ENCODE data around the gene FGD2.

The FGD2 gene

DNA sequence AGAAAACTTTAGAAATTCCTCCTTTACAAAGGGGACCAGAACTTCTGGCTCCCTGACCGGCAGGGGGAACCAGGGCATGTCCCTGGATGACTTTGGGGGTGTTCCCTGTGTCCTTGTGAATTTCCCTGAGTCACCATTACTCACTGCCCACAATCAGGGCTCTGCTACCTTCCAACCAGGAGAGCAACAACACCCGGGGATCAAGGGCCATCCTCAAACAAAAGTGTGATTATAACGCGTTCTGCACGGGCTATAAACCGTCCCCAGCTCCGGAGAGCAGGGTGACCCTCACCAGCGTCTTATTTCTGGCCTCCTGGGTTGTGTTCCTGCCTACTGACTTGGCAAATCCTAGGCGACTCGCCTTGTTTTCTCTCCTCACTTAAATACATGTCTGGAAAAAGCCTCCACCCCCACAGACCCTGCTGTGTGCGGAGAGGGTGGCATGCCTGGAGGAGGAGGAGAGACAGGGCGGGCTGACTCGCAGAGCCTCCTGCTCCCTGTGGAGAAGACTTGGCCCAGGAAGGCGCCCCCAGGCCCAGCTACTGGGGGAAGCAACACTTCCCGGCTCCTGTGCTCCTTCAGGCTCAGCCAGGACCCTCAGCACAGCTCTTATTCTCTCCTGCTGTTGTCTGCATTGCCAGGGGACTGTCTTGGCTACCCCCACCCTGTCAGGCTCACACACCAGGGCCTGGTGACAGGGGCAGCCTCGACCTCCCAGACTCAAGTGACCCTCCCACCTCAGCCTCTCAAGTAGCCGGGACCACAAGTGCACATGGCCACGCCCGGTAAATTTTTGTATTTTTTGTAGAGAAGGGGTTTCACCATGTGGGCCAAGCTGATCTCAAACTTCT lies 54.1 kb downstream of the FGD2 start (continued):
- TF ChIP-seq ZNF510 (tag by site-specific recombination; IDR thresholded peaks at IDR 0.05; ENCODE audit: insufficient replicate concordance), result no peak
- TF ChIP-seq ZNF488 (tag by site-specific recombination; IDR thresholded peaks at IDR 0.05), result no peak
- TF ChIP-seq, protein P1, sequence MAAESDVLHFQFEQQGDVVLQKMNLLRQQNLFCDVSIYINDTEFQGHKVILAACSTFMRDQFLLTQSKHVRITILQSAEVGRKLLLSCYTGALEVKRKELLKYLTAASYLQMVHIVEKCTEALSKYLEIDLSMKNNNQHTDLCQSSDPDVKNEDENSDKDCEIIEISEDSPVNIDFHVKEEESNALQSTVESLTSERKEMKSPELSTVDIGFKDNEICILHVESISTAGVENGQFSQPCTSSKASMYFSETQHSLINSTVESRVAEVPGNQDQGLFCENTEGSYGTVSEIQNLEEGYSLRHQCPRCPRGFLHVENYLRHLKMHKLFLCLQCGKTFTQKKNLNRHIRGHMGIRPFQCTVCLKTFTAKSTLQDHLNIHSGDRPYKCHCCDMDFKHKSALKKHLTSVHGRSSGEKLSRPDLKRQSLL (tag by site-specific recombination; IDR thresholded peaks at IDR 0.05), result no peak
- no peak for TF ChIP-seq ZNF112 (tag by site-specific recombination; IDR thresholded peaks at IDR 0.05)
- TF ChIP-seq ZSCAN23 (tag by site-specific recombination; IDR thresholded peaks at IDR 0.05), result no peak
- TF ChIP-seq, protein P2, sequence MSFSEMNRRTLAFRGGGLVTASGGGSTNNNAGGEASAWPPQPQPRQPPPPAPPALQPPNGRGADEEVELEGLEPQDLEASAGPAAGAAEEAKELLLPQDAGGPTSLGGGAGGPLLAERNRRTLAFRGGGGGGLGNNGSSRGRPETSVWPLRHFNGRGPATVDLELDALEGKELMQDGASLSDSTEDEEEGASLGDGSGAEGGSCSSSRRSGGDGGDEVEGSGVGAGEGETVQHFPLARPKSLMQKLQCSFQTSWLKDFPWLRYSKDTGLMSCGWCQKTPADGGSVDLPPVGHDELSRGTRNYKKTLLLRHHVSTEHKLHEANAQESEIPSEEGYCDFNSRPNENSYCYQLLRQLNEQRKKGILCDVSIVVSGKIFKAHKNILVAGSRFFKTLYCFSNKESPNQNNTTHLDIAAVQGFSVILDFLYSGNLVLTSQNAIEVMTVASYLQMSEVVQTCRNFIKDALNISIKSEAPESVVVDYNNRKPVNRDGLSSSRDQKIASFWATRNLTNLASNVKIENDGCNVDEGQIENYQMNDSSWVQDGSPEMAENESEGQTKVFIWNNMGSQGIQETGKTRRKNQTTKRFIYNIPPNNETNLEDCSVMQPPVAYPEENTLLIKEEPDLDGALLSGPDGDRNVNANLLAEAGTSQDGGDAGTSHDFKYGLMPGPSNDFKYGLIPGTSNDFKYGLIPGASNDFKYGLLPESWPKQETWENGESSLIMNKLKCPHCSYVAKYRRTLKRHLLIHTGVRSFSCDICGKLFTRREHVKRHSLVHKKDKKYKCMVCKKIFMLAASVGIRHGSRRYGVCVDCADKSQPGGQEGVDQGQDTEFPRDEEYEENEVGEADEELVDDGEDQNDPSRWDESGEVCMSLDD (tag by site-specific recombination; IDR thresholded peaks at IDR 0.05), result no peak
- TF ChIP-seq ZNF174 (tag by site-specific recombination; IDR thresholded peaks at IDR 0.05), result no peak
- no peak for TF ChIP-seq ZNF610 (tag by site-specific recombination; IDR thresholded peaks at IDR 0.05; ENCODE audit: borderline replicate concordance)
- no peak for TF ChIP-seq ZNF221 (tag by site-specific recombination; IDR thresholded peaks at IDR 0.05; ENCODE audit: borderline replicate concordance)
- TF ChIP-seq ZNF785 (tag by site-specific recombination; IDR thresholded peaks at IDR 0.05), result no peak
- TF ChIP-seq ZFP3 (tag by site-specific recombination; IDR thresholded peaks at IDR 0.05; ENCODE audit: low read depth), result no peak
- TF ChIP-seq ZNF10 (tag by site-specific recombination; IDR thresholded peaks at IDR 0.05), result no peak
- TF ChIP-seq, protein P3, sequence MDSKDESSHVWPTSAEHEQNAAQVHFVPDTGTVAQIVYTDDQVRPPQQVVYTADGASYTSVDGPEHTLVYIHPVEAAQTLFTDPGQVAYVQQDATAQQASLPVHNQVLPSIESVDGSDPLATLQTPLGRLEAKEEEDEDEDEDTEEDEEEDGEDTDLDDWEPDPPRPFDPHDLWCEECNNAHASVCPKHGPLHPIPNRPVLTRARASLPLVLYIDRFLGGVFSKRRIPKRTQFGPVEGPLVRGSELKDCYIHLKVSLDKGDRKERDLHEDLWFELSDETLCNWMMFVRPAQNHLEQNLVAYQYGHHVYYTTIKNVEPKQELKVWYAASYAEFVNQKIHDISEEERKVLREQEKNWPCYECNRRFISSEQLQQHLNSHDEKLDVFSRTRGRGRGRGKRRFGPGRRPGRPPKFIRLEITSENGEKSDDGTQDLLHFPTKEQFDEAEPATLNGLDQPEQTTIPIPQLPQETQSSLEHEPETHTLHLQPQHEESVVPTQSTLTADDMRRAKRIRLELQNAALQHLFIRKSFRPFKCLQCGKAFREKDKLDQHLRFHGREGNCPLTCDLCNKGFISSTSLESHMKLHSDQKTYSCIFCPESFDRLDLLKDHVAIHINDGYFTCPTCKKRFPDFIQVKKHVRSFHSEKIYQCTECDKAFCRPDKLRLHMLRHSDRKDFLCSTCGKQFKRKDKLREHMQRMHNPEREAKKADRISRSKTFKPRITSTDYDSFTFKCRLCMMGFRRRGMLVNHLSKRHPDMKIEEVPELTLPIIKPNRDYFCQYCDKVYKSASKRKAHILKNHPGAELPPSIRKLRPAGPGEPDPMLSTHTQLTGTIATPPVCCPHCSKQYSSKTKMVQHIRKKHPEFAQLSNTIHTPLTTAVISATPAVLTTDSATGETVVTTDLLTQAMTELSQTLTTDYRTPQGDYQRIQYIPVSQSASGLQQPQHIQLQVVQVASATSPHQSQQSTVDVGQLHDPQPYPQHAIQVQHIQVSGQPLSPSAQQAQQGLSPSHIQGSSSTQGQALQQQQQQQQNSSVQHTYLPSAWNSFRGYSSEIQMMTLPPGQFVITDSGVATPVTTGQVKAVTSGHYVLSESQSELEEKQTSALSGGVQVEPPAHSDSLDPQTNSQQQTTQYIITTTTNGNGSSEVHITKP (tag by site-specific recombination; IDR thresholded peaks at IDR 0.05), result peak; percentile 71
- TF ChIP-seq BCL11A (tag by site-specific recombination; IDR thresholded peaks at IDR 0.05; ENCODE audit: low read depth), result no peak
- TF ChIP-seq, protein P4, sequence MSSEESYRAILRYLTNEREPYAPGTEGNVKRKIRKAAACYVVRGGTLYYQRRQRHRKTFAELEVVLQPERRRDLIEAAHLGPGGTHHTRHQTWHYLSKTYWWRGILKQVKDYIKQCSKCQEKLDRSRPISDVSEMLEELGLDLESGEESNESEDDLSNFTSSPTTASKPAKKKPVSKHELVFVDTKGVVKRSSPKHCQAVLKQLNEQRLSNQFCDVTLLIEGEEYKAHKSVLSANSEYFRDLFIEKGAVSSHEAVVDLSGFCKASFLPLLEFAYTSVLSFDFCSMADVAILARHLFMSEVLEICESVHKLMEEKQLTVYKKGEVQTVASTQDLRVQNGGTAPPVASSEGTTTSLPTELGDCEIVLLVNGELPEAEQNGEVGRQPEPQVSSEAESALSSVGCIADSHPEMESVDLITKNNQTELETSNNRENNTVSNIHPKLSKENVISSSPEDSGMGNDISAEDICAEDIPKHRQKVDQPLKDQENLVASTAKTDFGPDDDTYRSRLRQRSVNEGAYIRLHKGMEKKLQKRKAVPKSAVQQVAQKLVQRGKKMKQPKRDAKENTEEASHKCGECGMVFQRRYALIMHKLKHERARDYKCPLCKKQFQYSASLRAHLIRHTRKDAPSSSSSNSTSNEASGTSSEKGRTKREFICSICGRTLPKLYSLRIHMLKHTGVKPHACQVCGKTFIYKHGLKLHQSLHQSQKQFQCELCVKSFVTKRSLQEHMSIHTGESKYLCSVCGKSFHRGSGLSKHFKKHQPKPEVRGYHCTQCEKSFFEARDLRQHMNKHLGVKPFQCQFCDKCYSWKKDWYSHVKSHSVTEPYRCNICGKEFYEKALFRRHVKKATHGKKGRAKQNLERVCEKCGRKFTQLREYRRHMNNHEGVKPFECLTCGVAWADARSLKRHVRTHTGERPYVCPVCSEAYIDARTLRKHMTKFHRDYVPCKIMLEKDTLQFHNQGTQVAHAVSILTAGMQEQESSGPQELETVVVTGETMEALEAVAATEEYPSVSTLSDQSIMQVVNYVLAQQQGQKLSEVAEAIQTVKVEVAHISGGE (tag by site-specific recombination; conservative IDR thresholded peaks at IDR 0.05; ENCODE audit: low read depth), result no peak
- no peak for TF ChIP-seq ZNF843 (tag by site-specific recombination; IDR thresholded peaks at IDR 0.05)
- TF ChIP-seq, protein P5, sequence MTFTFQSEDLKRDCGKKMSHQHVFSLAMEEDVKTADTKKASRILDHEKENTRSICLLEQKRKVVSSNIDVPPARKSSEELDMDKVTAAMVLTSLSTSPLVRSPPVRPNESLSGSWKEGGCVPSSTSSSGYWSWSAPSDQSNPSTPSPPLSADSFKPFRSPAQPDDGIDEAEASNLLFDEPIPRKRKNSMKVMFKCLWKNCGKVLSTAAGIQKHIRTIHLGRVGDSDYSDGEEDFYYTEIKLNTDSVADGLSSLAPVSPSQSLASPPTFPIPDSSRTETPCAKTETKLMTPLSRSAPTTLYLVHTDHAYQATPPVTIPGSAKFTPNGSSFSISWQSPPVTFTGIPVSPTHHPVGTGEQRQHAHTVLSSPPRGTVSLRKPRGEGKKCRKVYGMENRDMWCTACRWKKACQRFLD (tag by site-specific recombination; IDR thresholded peaks at IDR 0.05), result no peak
- TF ChIP-seq ZNF157 (tag by site-specific recombination; IDR thresholded peaks at IDR 0.05), result no peak
- TF ChIP-seq, protein P6, sequence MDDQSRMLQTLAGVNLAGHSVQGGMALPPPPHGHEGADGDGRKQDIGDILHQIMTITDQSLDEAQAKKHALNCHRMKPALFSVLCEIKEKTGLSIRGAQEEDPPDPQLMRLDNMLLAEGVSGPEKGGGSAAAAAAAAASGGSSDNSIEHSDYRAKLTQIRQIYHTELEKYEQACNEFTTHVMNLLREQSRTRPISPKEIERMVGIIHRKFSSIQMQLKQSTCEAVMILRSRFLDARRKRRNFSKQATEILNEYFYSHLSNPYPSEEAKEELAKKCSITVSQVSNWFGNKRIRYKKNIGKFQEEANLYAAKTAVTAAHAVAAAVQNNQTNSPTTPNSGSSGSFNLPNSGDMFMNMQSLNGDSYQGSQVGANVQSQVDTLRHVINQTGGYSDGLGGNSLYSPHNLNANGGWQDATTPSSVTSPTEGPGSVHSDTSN (CRISPR knock-in tag; IDR thresholded peaks at IDR 0.05), result no peak
- TF ChIP-seq ZBTB49 (tag by site-specific recombination; IDR thresholded peaks at IDR 0.05; ENCODE audit: low read depth), result no peak
- no peak for TF ChIP-seq ZNF341 (tag by site-specific recombination; IDR thresholded peaks at IDR 0.05; ENCODE audit: low read depth)

Measured in HEK293 (cell line).